Smooth muscle cell (in vitro differentiated cells): ENCODE measurements around the gene CPAMD8. TPM values are rescaled to one million over a fixed set of nuclear protein-coding genes. Genes with fewer than 3 reads are reported as not detected.

ENCODE experiments used
- DNase-seq: peaks from one replicate; lab custom pipeline; 2025; ENCODE audit not compliant: unreplicated experiment; lab: John Stamatoyannopoulos, UW
- H2AFZ ChIP-seq: fragments of 200-600 bp; sonication (generic); 2 replicates; pipeline ENCODE4 v1.6.0; 2016; ENCODE audit warnings: antibody characterized with exemption, low read depth, mild to moderate bottlenecking
- H3F3A ChIP-seq: fragments of 200-600 bp; sonication (generic); 2 replicates; pipeline ENCODE4 v1.6.0; 2017; ENCODE audit warnings: antibody characterized with exemption, low read depth
- H3K27ac ChIP-seq: fragments of 200-600 bp; sonication (generic); 2 replicates; pipeline ENCODE4 v1.5.1; 2016; ENCODE audit warnings: low read depth, mild to moderate bottlenecking
- H3K27me3 ChIP-seq: fragments of 200-600 bp; sonication (generic); 2 replicates; pipeline ENCODE4 v1.6.1; 2016; ENCODE audit warnings: low read depth, mild to moderate bottlenecking
- H3K36me3 ChIP-seq: fragments of 200-600 bp; sonication (generic); 2 replicates; pipeline ENCODE4 v1.5.1; 2016; ENCODE audit warnings: low read depth
- H3K4me1 ChIP-seq: fragments of 200-600 bp; sonication (generic); 2 replicates; pipeline ENCODE4 v1.5.1; 2016; ENCODE audit warnings: low read depth
- H3K4me2 ChIP-seq: fragments of 200-600 bp; sonication (generic); 2 replicates; pipeline ENCODE4 v1.6.0; 2016; ENCODE audit warnings: mild to moderate bottlenecking
- H3K4me3 ChIP-seq: fragments of 200-600 bp; sonication (generic); 2 replicates; pipeline ENCODE4 v1.5.1; 2016; ENCODE audit warnings: mild to moderate bottlenecking
- H3K79me2 ChIP-seq: fragments of 200-600 bp; sonication (generic); 2 replicates; pipeline ENCODE4 v1.6.0; 2016; ENCODE audit warnings: low read depth, mild to moderate bottlenecking
- H3K9ac ChIP-seq: fragments of 200-600 bp; sonication (generic); 2 replicates; pipeline ENCODE4 v1.6.0; 2016; ENCODE audit warnings: low read depth
- H3K9me3 ChIP-seq: fragments of 200-600 bp; sonication (generic); replicated peaks from 2 replicates; pipeline ENCODE4 v1.5.1; 2016; ENCODE audit warnings: low read depth
- H4K20me1 ChIP-seq: fragments of 200-600 bp; sonication (generic); 2 replicates; pipeline ENCODE4 v1.6.0; 2016; ENCODE audit warnings: low read depth
- WGBS: methylation state at CpG from one replicate; pipeline ENCODE4 v1.1.7; 2016; ENCODE audit warnings: low lambda C conversion rate; 5-methylcytosine and 5-hydroxymethylcytosine counted together
- polyA plus RNA-seq: library from polyadenylated mRNA; unstranded; fragments of >200 nt; fragmentation: Nextera tagmentation; extraction: Ambion mirVana; gene quantifications from 2 replicates; pipeline ENCODE4 v1.2.1, GENCODE V29; 2016
- total RNA-seq: library from RNA; depleted of rRNA; stranded (reverse); fragments of >200 nt; gene quantifications from 2 replicates; pipeline ENCODE4 v1.2.3, GENCODE V29; 2014
- TF ChIP-seq, protein P1 (sequence below): fragments of 200-600 bp; sonication (generic); IDR thresholded peaks from 2 replicates; pipeline ENCODE4 v1.5.1; 2017; ENCODE audit warnings: borderline replicate concordance, mild to moderate bottlenecking, antibody characterized with exemption; ENCODE audit not compliant: insufficient read depth, poor library complexity, severe bottlenecking

The CPAMD8 gene
- total and polyA plus RNA-seq, 2 experiments from 2014 or later, result 0.81 to 9.4 TPM

DNA sequence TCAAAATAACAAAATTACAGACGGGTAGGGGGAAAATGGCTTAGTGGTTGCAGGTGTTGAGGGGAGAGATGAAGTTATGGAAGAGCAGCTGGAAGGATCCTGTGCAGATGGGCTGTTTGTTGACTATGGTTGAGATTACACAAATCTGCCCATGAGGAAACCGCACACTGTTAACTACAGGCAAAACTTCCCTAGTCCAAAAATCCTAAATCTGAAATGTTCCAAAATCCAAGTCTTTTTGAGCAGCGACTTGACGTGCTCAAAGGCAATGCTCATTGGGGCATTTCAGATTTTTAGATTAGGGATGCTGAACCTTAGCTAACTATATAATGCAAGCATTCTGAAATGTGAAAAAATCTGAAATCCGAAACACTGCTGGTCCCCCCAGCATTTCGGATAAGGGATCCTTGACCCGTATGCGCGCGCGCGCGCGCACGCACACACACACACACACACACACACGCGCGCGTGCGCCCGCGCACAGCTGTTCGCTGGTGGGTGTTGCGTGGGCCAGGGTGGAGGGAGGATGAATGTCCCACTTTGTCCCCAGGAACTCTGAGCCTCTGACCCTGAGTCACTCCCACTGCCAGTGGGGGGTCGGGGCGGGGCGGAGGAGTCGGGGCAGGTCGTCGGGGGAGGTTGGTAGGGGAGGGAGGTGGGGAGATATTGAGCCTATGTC is 131.0 kb downstream of the CPAMD8 start:
- H3F3A ChIP-seq, result no peaks in the 10 kb centered on the region
- no peaks in the 10 kb centered on the region for H3K36me3 ChIP-seq
- no peaks in the 10 kb centered on the region for H3K79me2 ChIP-seq
- DNase-seq, result no peak
- no peak overlapping the region for H3K27ac ChIP-seq
- H3K27me3 ChIP-seq, result no peaks in the 10 kb centered on the region
- H3K4me3 ChIP-seq, result peak overlapping the region; percentile 65
- no peak overlapping the region for H2AFZ ChIP-seq
- TF ChIP-seq, protein P1, sequence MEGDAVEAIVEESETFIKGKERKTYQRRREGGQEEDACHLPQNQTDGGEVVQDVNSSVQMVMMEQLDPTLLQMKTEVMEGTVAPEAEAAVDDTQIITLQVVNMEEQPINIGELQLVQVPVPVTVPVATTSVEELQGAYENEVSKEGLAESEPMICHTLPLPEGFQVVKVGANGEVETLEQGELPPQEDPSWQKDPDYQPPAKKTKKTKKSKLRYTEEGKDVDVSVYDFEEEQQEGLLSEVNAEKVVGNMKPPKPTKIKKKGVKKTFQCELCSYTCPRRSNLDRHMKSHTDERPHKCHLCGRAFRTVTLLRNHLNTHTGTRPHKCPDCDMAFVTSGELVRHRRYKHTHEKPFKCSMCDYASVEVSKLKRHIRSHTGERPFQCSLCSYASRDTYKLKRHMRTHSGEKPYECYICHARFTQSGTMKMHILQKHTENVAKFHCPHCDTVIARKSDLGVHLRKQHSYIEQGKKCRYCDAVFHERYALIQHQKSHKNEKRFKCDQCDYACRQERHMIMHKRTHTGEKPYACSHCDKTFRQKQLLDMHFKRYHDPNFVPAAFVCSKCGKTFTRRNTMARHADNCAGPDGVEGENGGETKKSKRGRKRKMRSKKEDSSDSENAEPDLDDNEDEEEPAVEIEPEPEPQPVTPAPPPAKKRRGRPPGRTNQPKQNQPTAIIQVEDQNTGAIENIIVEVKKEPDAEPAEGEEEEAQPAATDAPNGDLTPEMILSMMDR, result no peak
- H3K9ac ChIP-seq, result no peak overlapping the region
- H3K4me2 ChIP-seq, result peak overlapping the region; percentile 93
- H3K9me3 ChIP-seq, result no peaks in the 10 kb centered on the region
- H3K4me1 ChIP-seq, result no peaks in the 10 kb centered on the region
- no peaks in the 10 kb centered on the region for H4K20me1 ChIP-seq
- WGBS, result 48% methylated on average over 30 of the region's 30 CpGs

DNA sequence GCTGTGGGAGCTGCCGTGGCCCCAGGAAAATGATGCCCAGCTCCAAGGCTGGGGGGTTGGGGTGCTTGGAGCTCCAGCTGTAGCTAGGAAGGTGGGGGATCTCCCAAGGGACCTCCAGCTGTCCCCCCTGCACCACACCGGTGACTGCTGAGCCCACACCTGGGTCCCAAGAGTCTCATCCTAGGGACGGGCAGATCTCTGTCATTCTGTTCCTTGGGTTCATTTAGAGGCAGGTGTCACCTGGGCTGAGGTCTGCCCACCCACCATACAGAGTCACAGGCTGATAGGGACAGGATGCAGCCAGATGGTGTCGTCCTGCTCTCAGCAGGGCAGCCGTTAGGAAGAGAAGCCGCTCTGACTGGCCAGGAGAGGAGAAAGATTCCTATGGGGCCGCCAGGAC is 132.5 kb downstream of the CPAMD8 start:
- Histone ChIP-seq H2AFZ (no peak overlapping the region), H3K27me3 (no peaks in the 10 kb centered on the region), H3K36me3 (no peaks in the 10 kb centered on the region), H3K79me2 (no peaks in the 10 kb centered on the region), H3K4me1 (no peaks in the 10 kb centered on the region), H3K9ac (no peak overlapping the region), H3K4me3 (no peak overlapping the region), H3K27ac (no peak overlapping the region), H3F3A (no peaks in the 10 kb centered on the region), H3K9me3 (no peaks in the 10 kb centered on the region), H3K4me2 (no peak overlapping the region), H4K20me1 (no peaks in the 10 kb centered on the region)
- no peak for DNase-seq
- TF ChIP-seq, protein P1, result no peak
- WGBS, result 81% methylated on average over 7 of the region's 7 CpGs

DNA sequence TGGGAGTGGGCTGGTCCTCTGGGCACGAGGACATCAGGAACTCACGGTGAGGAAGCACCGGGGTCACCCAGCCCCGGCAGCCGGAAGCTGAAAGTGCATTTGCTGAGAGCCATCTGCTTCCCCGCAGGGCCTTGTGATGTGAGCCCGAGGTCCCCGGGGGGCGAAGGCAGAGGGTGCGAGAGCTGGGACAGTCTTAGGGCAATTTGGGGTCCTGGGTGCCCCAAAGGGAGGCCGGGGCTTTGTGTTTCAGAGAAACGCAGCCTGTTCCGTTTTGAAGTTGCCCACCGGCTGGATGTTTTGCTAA is 133.0 kb downstream of the CPAMD8 start:
- Histone ChIP-seq H3K9ac (no peak overlapping the region), H4K20me1 (no peaks in the 10 kb centered on the region), H3K4me3 (no peak overlapping the region), H3K27me3 (no peaks in the 10 kb centered on the region), H3K4me1 (no peaks in the 10 kb centered on the region), H3K27ac (no peak overlapping the region), H3F3A (no peaks in the 10 kb centered on the region), H3K4me2 (no peak overlapping the region), H3K9me3 (no peaks in the 10 kb centered on the region), H3K36me3 (no peaks in the 10 kb centered on the region), H2AFZ (no peak overlapping the region), H3K79me2 (no peaks in the 10 kb centered on the region)
- TF ChIP-seq, protein P1, result no peak
- no peak for DNase-seq
- WGBS, result 86% methylated on average over 14 of the region's 14 CpGs

DNA sequence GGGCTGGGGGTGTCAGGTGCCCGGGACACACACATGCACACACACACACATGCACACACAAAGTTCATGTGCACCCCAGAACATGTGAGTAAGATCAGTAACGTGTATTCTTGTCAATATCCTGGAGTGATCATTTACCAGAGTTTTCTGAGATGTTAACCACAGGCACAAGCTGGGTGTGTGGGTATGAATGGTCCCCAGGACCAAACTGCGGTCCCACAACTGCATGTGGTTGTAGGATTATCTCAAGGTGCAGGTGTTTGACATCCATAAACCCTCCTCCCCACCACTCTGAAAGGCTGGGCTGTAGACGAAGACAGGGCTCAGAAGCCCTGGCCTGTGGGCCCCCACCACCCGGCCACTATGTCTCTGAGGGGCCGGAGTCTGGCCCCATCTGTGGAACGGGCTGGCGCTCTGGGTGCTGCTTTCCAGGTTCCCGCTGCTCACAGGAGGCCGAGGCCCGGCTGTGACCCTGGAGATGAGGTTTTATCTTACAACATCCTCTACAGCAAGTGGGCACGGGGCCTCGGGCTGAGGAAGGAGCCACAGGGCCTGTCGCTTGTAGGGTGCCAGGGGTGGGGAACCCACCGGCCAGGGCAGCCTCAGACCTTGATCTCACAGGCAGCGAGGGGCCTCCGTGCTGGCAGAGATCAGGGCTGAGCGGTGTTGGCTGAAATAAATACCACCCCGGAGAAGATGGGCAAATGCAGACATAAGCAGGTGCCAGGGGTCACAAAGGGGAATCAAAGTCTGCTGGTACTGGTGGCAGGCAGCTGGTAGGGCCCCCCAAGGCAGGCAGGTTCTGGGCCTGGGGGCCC is 133.5 kb downstream of the CPAMD8 start:
- Histone ChIP-seq H2AFZ (no peak overlapping the region), H3K4me3 (no peak overlapping the region), H3K79me2 (no peaks in the 10 kb centered on the region), H3K4me1 (no peaks in the 10 kb centered on the region), H3K36me3 (no peaks in the 10 kb centered on the region), H3K27me3 (no peaks in the 10 kb centered on the region), H3K9ac (no peak overlapping the region), H3F3A (no peaks in the 10 kb centered on the region), H3K27ac (no peak overlapping the region), H3K9me3 (no peaks in the 10 kb centered on the region), H4K20me1 (no peaks in the 10 kb centered on the region), H3K4me2 (no peak overlapping the region)
- no peak for DNase-seq
- TF ChIP-seq, protein P1, result no peak
- 94% methylated on average over 19 of the region's 19 CpGs for WGBS
